Endothelial cell of umbilical vein (primary cell): ENCODE data around the gene DNAH11. TPM values are rescaled to one million over a fixed set of nuclear protein-coding genes. Genes with fewer than 3 reads are reported as not detected.

ENCODE experiments used
- BruUV-seq: library from RNA; stranded (reverse); fragments of 400-500 nt; replicated peaks from 2 replicates; lab custom pipeline; 2021; lab: Mats Ljungman, UMichigan
- CTCF ChIA-PET: fragments of 300-600, 350-600 bp; sonication (Branson Sonifier 250); formaldehyde crosslinking; loops from one replicate; lab custom pipeline; 2021; ENCODE audit warnings: antibody characterized with exemption, inconsistent platforms; lab: Charles Lee
- POLR2A ChIA-PET: fragments of 300-600, 350-600 bp; sonication (Branson Sonifier 250); formaldehyde crosslinking; loops from one replicate; lab custom pipeline; 2021; ENCODE audit warnings: antibody characterized with exemption, inconsistent platforms; lab: Charles Lee
- DNase-seq: peaks from one replicate; pipeline ENCODE4 v3.0.0-alpha.2; 2011; ENCODE audit warnings: low read depth, low spot score
- FAIRE-seq: peaks from 2 replicates; lab custom pipeline; 2011; peaks lifted over from hg19 to GRCh38; lab: Jason Lieb, UNC
- H2AFZ ChIP-seq: 2 replicates; pipeline ENCODE4 v1.6.0; 2012; ENCODE audit warnings: low read depth, low read length, control low read depth, inconsistent platforms
- H3K27ac ChIP-seq: 2 replicates; pipeline ENCODE4 v1.5.1; 2011; ENCODE audit warnings: low read depth, mild to moderate bottlenecking, control low read depth, low read length, moderate library complexity; ENCODE audit not compliant: insufficient read depth
- H3K27me3 ChIP-seq, 2 experiments: 2 replicates each; pipeline versions ENCODE4 v1.6.0 to v1.6.1; 2011; ENCODE audit warnings: low read length in 2 of 2, mixed read lengths in 1 of 2; ENCODE audit not compliant: control insufficient read depth in 2 of 2, insufficient read depth in 2 of 2
- H3K36me3 ChIP-seq, 2 experiments: 2 replicates in 1 of 2; 3 replicates in 1 of 2; pipeline ENCODE4 v1.5.1; 2011; ENCODE audit warnings: low read length in 2 of 2, mild to moderate bottlenecking in 1 of 2, moderate library complexity in 1 of 2; ENCODE audit not compliant: control insufficient read depth in 2 of 2, insufficient read depth in 2 of 2; ENCODE audit errors: extremely low read depth in 1 of 2
- H3K4me1 ChIP-seq: 3 replicates; pipeline ENCODE4 v1.5.1; 2011; ENCODE audit warnings: mild to moderate bottlenecking, low read length; ENCODE audit not compliant: control insufficient read depth, insufficient read depth; ENCODE audit errors: extremely low read depth
- H3K4me2 ChIP-seq: 2 replicates; pipeline ENCODE4 v1.6.1; 2011; ENCODE audit warnings: low read length, control low read depth, mixed read lengths; ENCODE audit not compliant: insufficient read depth
- H3K4me3 ChIP-seq, 3 experiments: fragments of 200-600 bp in 1 of 3; sonication (generic), shearing (Covaris generic) in 1 of 3; replicated peaks in 1 of 3; 2 replicates each; pipeline ENCODE4 v1.5.1; 2011 to 2016; ENCODE audit warnings: control low read depth in 3 of 3, low read length in 3 of 3, mild to moderate bottlenecking in 2 of 3, inconsistent platforms in 1 of 3, low read depth in 1 of 3, moderate library complexity in 1 of 3; ENCODE audit not compliant: insufficient read depth in 1 of 3
- H3K79me2 ChIP-seq: 2 replicates; pipeline ENCODE4 v1.6.0; 2012; ENCODE audit warnings: low read length, inconsistent platforms; ENCODE audit not compliant: control insufficient read depth, insufficient read depth
- H3K9ac ChIP-seq: replicated peaks from 2 replicates; pipeline ENCODE3; 2011; ENCODE audit warnings: low read length, control low read depth; ENCODE audit not compliant: insufficient read depth; ENCODE audit errors: extremely low read depth
- H3K9me1 ChIP-seq: replicated peaks from 3 replicates; pipeline ENCODE4 v1.6.0; 2011; ENCODE audit warnings: mild to moderate bottlenecking, low read length; ENCODE audit not compliant: control insufficient read depth, insufficient read depth; ENCODE audit errors: extremely low read depth
- H3K9me3 ChIP-seq: replicated peaks from 2 replicates; pipeline ENCODE4 v1.5.1; 2012; ENCODE audit warnings: low read length, inconsistent platforms; ENCODE audit not compliant: control insufficient read depth, insufficient read depth
- H4K20me1 ChIP-seq: replicated peaks from 2 replicates; pipeline ENCODE3; 2011; ENCODE audit warnings: mild to moderate bottlenecking, low read length; ENCODE audit not compliant: control insufficient read depth, insufficient read depth; ENCODE audit errors: extremely low read depth
- EZH2 ChIP-seq: IDR thresholded peaks from 2 replicates; pipeline ENCODE4 v1.6.1; 2012; ENCODE audit warnings: borderline replicate concordance, low read depth, mild to moderate bottlenecking, moderate library complexity, low read length, inconsistent platforms; ENCODE audit not compliant: severe bottlenecking
- FOS ChIP-seq: IDR thresholded peaks from 2 replicates; pipeline ENCODE4 v1.6.1; 2011; ENCODE audit warnings: mild to moderate bottlenecking, low read length, moderate library complexity, borderline replicate concordance; ENCODE audit not compliant: insufficient read depth
- GATA2 ChIP-seq: IDR thresholded peaks from 2 replicates; pipeline ENCODE4 v1.7.0; 2011; ENCODE audit warnings: low read depth, mild to moderate bottlenecking, moderate library complexity, mixed read lengths, low read length; ENCODE audit not compliant: insufficient read length, insufficient read depth
- JUN ChIP-seq: IDR thresholded peaks from 2 replicates; pipeline ENCODE4 v1.6.1; 2011; ENCODE audit warnings: borderline replicate concordance, low read depth; ENCODE audit not compliant: insufficient read length, insufficient read depth
- MYC ChIP-seq: IDR thresholded peaks from one replicate; pipeline ENCODE4 v1.6.1; 2011; ENCODE audit warnings: mild to moderate bottlenecking, low read depth, low read length
- POLR2A ChIP-seq: IDR thresholded peaks from 2 replicates; pipeline ENCODE4 v1.6.1; 2012; ENCODE audit warnings: low read depth, mild to moderate bottlenecking, control low read depth, low read length
- POLR2AphosphoS5 ChIP-seq: IDR thresholded peaks from 2 replicates; pipeline ENCODE4 v1.6.1; 2012; ENCODE audit warnings: low read depth, mild to moderate bottlenecking, control low read depth, low read length, moderate library complexity; ENCODE audit not compliant: insufficient read depth
- dilution Hi-C: fragments of 300-500 bp; cut with MboI; formaldehyde crosslinking; loops from one replicate; pipeline ENCODE4 v1.15.0; 2019; ENCODE audit warnings: low sequenced_read_pairs; ENCODE audit not compliant: extremely low pct_ligation_motif_present
- intact Hi-C: fragments of 100-400 bp; cut with micrococcal nuclease; formaldehyde crosslinking; loops from one replicate; pipeline ENCODE4 v1.10.0; 2022
- polyA plus RNA-seq, 4 experiments: library from polyadenylated mRNA; depleted of rRNA in 3 of 4; stranded (reverse) in 3 of 4; unstranded in 1 of 4; fragments of >200 nt; gene quantifications; 2 replicates each; pipeline versions ENCODE4 v1.2.1 to v1.2.3, GENCODE V29; 2011 to 2012; ENCODE audit warnings: missing spikeins in 1 of 4
- total RNA-seq: library from RNA; stranded (reverse); gene quantifications from 2 replicates; pipeline ENCODE4 v1.2.3, GENCODE V29; 2021
- TF ChIP-seq, protein P1 (sequence below): IDR thresholded peaks from 2 replicates; pipeline ENCODE4 v1.6.1; 2011; ENCODE audit not compliant: insufficient read depth, insufficient read length
- TF ChIP-seq, protein P2 (sequence below), 2 donors: IDR thresholded peaks; 1 replicate in 1 of 2; 2 replicates in 1 of 2; pipeline ENCODE4 v1.5.1; 2011; ENCODE audit warnings: low read length in 2 of 2, mild to moderate bottlenecking in 2 of 2, moderate library complexity in 2 of 2, control low read depth in 1 of 2, inconsistent platforms in 1 of 2, low read depth in 1 of 2; ENCODE audit not compliant: insufficient read depth in 1 of 2; ENCODE audit errors: extremely low read depth in 1 of 2

Gene DNAH11
- total and polyA plus RNA-seq, 2 donors (not counting 3 experiments of a cell fraction or from before 2014, with no cell fraction given) = 0.69 to 0.91 TPM

DNA sequence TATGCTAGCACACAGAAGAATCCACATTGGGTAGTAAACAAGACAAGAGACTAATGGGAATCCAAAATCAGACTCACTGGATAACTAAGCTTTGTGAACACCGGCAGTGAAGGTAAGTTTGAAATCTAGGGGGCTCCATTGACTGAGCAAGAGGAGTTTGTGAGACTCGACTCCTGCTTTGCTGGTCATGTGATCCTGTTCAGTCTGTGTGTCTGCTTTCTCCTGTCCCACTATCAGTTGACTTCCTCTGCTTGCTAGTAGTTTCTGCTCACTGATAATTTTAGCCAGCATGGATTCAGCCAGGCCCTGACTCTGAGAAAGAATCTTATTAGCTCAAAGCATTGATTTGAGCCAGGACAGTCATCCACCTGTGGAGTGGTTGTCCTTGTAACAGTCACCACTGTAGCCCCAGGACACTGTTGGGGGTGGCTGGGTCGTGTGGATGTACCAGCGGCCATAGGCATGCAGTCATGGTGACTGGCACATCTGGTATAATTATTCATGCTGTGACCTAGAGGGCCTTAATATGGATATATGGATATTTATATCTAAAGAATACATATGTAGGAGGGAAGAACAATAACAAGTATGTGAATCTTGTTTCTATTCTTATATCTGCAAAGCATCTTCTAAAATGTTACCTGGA is 44.4 kb downstream of the DNAH11 start:
- Histone ChIP-seq H3K79me2 (no peaks in the 10 kb centered on the region), H3K9ac (no peak overlapping the region), H4K20me1 (no peaks in the 10 kb centered on the region), H3K4me1 (no peaks in the 10 kb centered on the region), H3K9me1 (no peaks in the 10 kb centered on the region), H2AFZ (no peak overlapping the region), H3K27ac (no peak overlapping the region), H3K4me2 (no peak overlapping the region), H3K36me3 (no peaks in the 10 kb centered on the region), H3K4me3 (no peak overlapping the region), H3K27me3 (peaks cover 0 to 9% of the 10 kb centered on the region in 2 experiments), H3K9me3 (no peaks in the 10 kb centered on the region)
- intact Hi-C loops (no loop called here), dilution Hi-C loops (no loop called here)
- TF ChIP-seq, protein P1, sequence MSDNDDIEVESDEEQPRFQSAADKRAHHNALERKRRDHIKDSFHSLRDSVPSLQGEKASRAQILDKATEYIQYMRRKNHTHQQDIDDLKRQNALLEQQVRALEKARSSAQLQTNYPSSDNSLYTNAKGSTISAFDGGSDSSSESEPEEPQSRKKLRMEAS = no peak
- no peak for TF ChIP-seq JUN
- no peak for TF ChIP-seq POLR2A
- TF ChIP-seq POLR2AphosphoS5 = no peak
- TF ChIP-seq FOS = no peak
- no peak for TF ChIP-seq EZH2
- TF ChIP-seq GATA2 = no peak
- TF ChIP-seq, protein P2, sequence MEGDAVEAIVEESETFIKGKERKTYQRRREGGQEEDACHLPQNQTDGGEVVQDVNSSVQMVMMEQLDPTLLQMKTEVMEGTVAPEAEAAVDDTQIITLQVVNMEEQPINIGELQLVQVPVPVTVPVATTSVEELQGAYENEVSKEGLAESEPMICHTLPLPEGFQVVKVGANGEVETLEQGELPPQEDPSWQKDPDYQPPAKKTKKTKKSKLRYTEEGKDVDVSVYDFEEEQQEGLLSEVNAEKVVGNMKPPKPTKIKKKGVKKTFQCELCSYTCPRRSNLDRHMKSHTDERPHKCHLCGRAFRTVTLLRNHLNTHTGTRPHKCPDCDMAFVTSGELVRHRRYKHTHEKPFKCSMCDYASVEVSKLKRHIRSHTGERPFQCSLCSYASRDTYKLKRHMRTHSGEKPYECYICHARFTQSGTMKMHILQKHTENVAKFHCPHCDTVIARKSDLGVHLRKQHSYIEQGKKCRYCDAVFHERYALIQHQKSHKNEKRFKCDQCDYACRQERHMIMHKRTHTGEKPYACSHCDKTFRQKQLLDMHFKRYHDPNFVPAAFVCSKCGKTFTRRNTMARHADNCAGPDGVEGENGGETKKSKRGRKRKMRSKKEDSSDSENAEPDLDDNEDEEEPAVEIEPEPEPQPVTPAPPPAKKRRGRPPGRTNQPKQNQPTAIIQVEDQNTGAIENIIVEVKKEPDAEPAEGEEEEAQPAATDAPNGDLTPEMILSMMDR (IDR thresholded peaks at IDR 0.05; ENCODE audit: extremely low read depth in 1 of 2, insufficient read depth in 1 of 2, low read depth in 1 of 2, low read length in 2 of 2) = no peak
- TF ChIP-seq MYC = no peak
- no peak for DNase-seq
- ChIA-PET CTCF (interaction anchor here (1.1 to 1.6 kb wide), 2 partner anchors 14 to 19 kb away, joined by 3 to 4 read pairs; no protein-coding TSS in a partner anchor), POLR2A (no interaction called here)
- BruUV-seq = no TSS peak
- FAIRE-seq = no peak
